NCI-H748 (cell line): ENCODE data around the gene SHC3.
A peak's percentile ranks its signal among the peaks of the same experiment; 100 is the strongest.

Source experiments
- DNase-seq: peaks from one replicate; lab custom pipeline; 2025; ENCODE audit not compliant: unreplicated experiment; lab: John Stamatoyannopoulos, UW

Gene SHC3

GRCh38 chr9:89187541-89187940, 8.9 kb upstream of the SHC3 start:
- no peak for DNase-seq

DNA sequence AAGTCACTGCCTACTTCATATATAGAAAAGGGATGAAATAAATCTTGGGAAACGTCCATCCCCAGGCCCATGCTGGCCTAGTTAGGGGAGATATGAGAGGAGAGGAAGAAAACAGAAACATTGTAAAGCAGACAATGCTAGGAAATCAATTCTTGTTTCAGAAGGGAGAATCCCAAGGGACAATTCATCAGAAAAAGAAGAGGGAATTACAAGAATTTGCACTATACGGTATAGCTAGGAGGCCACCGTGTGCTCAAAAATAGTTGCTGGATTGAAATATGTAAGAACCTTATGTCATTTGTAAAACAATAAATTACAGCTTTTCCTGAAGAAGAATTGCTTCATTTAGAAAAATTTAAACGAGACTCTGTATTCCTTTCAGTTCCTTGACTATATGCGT, 8.3 kb upstream of the SHC3 start:
- no peak for DNase-seq

DNA sequence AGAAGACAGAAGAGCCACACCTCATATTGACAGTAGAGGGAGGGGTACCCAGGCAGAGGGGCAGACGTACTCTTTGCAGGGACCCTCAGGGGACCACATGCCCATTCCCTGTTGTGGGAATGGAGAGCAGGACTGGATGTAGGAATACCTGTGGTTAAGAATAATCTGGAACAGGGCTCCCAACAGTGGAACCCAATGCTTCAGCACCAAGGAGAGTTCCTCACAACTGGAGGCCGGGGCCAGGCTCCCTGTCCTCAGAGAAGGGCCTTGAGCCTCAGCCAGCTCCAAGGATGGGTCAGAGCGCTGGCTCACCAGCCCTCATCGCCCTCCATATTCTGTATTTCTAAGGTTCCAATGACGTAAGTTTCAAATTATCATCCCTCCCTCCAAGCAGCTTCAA, 7.4 kb upstream of the SHC3 start:
- DNase-seq: no peak

- DNase-seq: no peak
Measured at GRCh38 chr9:89183146-89183545, 4.5 kb upstream of the SHC3 start.

DNA sequence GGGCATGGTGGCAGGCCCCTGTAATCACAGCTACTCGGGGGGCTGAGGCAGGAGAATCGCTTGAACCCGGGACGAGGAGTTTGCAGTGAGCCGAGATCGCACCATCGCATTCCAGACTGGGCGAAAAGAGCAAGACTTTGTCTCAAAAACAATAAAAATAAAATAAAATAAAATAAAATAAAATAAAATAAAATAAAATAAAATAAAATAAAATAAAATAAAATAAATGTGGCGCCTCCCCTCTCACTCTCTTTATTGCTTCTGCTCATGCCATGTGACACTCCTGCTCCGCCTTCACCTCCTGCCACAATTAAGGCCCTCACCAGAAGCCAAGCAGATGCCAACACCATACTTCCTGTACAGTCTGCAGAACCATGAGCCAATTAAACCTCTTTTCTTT, 3.8 kb upstream of the SHC3 start:
- DNase-seq: no peak

DNA sequence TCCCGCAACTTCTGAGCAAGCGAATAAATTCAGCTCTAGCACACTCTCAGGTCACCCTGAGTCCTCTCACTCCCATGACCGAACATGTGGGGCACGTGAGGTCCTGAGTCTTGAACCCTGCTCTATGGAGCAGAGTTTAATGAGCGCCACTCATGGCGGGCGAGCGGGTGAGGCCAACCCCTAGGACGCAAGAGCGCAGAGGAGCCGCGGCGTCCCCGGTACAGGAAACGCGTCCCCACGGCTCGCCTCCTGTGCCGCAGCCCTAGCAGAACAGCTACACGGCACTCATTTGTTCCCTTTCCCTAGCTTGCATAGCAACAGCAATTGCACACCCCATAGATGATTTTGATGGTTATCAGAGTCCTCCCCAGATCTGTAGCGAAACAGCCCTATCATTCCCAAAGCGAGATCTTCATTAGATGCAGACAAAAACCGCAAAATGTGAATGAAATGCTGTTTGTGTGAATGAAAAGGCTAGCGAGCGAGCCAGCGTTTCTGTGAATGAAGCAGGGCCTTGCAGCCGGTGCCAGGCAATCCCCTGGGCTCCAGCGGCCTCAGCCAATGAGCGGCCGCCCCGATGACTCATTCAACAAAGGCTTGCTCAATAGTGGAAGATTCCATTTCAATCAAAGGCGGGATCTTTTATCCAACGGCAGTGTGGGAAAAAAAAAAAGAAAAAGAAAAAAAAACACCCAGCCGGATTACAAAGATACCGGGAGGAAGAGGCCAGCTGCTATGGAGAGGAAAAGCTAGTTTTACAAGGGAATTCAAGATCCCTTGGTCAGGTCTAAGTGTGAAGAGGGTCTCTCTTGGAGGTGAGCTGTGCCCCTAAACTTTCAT, 1.5 kb upstream of the SHC3 start:
- peak; percentile 95 for DNase-seq

GRCh38 chr9:89179540-89179894, 899 bp upstream of the SHC3 start:
- DNase-seq: peak; percentile 34

DNA sequence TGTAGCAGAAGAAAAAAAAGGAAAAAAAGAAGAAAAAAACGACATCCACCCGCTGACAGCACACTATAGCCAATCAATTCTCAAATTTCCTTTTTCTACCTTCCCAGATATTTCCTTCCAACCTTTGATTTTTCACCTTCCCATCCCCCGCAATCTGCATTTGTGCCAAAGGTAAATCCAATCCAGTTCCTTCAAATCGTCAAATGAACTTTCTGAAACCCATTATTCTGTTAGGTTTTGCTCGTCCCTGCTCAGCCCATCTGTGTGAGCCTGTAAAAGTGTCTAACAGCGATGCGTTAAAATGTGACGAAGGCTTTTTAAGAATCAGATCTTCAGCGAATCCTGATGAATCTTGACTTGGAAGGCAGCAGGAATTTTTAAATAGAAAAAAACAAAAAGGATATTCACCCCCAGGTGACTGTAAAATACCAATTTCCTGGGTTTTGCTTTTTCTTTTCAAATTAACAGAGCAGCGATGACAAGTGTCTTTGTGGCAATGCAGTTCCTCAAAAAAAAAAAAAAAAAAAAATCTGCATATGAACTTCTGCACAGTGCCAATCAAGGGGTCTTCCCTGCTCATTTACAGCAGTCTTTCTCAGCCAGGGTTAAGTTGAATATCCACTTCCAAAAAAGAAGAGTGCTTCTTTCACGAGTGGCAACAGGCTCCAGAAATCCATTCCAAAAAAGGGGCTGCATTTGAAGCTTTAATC, 367 bp upstream of the SHC3 start:
- no peak for DNase-seq

DNA sequence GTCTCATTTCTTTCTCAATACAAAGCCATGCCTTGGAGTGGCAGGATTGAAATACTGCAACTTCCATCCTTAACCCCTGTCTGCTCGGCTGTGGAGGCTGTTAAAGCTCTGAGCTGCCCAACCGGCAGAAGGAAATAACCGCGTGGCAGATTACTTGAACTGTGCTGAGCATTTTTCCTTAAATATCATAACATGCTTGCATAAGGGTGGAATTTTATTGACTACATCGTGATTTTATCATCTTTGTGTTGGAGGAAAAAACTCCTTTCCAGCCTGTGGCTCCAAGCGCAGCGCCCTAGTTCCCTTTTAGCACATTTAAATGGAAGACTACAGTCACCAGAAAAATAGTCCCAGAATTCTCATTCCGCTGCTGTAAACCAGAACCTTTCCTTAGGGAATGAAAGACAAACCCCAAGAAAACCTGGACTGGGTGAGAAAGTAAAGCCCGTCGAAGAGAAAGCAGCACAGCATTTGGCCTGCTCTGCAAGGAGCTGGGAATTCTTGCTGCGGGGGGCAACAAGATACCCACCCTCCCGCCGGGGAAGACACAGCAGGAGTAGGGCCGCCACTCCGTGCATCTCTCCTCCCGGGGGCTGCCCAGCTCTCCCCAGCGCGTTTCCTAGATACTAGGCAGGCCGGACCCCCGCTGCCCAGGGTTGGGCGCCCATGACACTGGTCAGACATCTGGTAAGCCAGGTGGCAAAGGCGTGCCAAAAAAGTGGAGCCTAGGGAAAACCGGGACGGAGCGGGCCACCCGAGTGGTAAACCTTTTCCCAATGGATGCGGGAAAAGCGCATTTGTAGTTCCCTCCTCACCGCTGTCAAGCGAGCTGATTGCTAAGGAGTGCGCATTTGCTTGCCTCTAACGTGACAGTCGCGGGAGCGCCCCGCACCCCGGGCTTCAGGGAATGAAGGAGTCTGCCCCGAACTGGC, 1.3 kb downstream of the SHC3 start:
- DNase-seq: peak; percentile 30

- no peak for DNase-seq
Measured at GRCh38 chr9:89175828-89176261, 2.8 kb downstream of the SHC3 start.

GRCh38 chr9:89174291-89174690, 4.3 kb downstream of the SHC3 start:
- no peak for DNase-seq

DNA sequence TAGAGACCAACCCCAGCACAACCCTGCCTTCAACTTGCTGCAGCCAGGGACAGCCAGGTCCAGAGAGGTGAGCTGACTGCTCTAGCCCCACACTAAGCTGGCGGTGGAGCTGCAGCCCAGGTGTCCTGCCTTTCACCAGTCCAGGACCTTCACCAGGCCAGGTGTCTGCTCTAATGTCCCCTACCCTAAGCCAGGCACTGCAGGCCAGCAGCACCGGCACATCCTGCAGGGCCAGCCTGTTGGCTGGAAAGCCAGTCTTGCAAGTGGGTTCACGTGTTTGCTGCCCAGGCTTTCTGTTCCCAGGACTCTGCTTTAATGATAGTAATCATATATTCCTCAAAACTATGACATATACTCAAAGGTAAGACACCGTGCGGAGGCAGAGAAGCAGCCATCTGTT, 5.5 kb downstream of the SHC3 start:
- DNase-seq: no peak

DNA sequence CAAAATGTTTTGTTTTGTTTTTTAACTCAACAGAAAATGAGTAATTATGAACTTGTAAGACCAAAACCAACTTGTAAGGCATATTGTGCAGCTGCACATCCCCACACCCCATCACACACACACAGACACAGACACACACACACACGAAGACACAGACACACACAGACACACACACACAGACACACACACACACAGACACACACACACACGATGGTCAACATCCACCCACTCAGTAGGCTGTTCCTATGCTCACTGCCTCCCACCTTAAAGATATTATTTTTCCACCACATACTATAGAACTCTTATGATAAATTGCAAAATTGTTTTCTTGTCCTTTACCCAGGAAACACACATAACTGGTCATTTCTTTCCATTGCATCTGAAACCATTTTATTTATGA, 6.2 kb downstream of the SHC3 start:
- no peak for DNase-seq

DNA sequence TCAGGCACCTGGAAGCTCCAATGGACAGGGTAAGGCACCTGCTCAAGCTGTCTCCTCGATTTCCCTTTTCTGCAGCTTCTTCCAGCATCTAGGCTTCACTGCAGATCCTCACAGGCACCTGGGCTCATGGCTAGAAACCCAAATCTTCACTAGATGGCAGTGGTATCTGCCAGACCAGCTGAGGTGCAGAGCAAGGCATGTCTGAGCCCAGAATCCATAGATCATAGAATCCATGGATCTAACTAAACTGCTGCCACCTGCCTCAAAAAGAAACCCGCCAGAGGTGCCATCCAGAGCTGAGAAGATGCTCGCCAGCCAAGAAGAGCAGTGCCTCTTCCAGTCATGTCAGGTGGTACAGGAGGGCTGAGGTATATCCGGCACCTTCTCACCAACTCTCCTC, 6.9 kb downstream of the SHC3 start:
- peak; percentile 25 for DNase-seq

DNA sequence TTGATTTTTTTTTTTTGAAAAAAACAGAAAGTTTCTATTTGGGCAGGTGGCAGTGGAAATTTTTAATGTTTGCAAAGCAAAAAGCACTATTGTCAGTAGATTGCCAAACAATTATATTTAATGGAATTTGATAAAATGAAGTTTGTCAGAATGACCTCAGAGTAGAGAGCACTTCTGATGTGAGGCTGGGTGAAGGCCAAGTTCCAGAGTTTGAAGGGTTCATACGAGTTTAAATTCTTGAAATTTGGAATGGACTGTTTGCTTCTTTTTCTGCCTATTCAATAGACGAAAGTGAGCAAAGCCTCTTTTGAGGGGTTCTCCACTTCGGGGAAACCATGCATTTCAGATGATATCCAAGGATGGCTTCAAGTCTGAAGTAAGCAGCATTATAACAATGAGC, 7.4 kb downstream of the SHC3 start:
- no peak for DNase-seq

DNA sequence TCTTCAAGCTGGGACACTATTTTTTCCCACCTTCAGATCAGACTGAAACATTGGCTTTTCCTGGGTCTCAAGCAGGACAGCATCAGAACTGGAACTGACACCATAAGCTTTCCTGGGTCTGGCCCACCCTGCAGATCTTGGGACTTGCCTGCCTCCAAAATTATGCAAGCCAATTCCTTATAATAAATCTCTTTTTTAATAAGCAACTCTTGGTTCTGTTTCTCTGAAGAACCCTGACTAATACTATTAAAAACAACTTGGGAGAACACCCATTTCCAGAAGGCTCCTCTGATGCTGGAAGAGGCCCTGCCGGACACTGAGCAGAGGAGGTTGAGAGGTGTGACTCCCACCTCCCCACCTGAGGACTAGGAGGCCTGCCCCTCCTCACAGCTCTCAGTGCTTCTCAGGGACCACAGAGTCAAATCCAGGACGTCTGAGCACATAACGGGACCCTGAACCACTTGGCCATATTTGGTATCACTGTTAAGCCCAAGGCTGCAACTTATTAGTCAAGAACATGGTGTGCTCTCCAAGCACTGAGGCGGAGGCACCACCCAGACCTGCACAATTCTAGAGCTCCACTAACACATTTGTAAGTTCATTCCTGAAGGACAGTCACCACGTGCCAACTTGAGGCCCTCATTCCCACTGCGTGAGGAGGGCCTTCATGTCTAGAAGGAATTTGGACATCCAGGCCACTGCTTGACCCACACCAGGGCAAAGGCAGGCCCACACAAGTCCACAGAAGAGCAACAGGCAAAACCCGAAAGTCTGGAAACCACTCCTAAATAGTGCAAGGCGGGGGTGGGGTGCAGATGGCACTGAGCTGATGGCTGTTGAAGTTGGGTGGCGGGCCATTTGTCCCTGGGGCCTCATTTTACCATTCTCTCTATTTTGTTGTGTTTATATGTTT, 9.5 kb downstream of the SHC3 start:
- no peak for DNase-seq

GRCh38 chr9:89167788-89168187, 10.8 kb downstream of the SHC3 start:
- no peak for DNase-seq

GRCh38 chr9:89166852-89167251, 11.8 kb downstream of the SHC3 start:
- DNase-seq: no peak

- no peak for DNase-seq
Measured at GRCh38 chr9:89165880-89166279, 12.7 kb downstream of the SHC3 start.

GRCh38 chr9:89165341-89165740, 13.3 kb downstream of the SHC3 start:
- DNase-seq: no peak

DNA sequence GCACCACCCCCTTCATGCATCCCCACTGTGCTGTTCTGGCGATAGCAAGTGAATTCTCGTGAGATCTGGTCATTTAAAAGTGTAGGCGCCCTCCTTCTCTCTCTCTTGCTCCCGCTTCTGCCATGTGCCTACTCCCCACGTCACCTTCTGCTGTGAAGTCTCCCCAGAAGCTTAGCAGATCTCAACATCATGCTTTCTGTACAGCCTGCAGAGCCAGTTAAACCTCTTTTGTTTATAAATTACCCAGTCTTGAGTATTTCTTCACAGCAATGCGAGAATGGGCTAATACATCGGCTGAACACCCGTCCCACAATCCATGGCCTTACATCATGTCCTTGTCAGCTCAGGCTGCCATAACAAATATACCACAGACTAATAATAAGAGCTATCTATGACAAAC, 17.4 kb downstream of the SHC3 start:
- no peak for DNase-seq
